AG10803 (cell line): ENCODE data around the gene KIF18B.

Experiments
- DNase-seq: peaks from one replicate; pipeline ENCODE4 v3.0.0; 2010; ENCODE audit warnings: low read depth
- H3K4me3 ChIP-seq: 2 replicates; pipeline ENCODE4 v1.5.1; 2011; ENCODE audit warnings: mild to moderate bottlenecking, low read length, control low read depth
- TF ChIP-seq, protein P1 (sequence below): conservative IDR thresholded peaks from 2 replicates; pipeline ENCODE4 v1.5.1; 2011; ENCODE audit warnings: mild to moderate bottlenecking, low read length, control low read depth, inconsistent platforms

The KIF18B gene

DNA sequence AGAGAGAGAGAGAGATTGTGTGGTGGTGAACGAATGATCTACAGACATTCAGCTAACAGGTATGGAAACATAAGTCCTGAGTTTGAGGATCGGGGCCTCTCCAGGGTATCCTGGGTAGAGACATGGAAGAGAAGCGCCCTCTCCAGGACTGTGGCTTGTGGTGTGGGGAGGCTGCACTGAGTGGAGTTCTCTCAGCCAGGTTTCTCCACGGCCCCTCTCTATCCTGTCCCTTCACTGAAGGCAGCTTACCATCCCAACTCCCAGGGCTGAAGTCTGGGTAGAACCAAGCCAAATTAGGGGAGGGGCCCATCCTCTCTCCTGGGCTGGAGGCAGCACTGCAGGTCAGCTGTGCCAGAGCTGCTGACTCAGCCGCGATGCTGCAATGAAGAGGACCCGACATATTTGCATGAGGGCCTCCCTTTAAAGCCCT lies 14.4 kb upstream of the KIF18B start:
- DNase-seq = no peak
- H3K4me3 ChIP-seq = no peak overlapping the region
- TF ChIP-seq, protein P1, sequence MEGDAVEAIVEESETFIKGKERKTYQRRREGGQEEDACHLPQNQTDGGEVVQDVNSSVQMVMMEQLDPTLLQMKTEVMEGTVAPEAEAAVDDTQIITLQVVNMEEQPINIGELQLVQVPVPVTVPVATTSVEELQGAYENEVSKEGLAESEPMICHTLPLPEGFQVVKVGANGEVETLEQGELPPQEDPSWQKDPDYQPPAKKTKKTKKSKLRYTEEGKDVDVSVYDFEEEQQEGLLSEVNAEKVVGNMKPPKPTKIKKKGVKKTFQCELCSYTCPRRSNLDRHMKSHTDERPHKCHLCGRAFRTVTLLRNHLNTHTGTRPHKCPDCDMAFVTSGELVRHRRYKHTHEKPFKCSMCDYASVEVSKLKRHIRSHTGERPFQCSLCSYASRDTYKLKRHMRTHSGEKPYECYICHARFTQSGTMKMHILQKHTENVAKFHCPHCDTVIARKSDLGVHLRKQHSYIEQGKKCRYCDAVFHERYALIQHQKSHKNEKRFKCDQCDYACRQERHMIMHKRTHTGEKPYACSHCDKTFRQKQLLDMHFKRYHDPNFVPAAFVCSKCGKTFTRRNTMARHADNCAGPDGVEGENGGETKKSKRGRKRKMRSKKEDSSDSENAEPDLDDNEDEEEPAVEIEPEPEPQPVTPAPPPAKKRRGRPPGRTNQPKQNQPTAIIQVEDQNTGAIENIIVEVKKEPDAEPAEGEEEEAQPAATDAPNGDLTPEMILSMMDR = no peak

DNA sequence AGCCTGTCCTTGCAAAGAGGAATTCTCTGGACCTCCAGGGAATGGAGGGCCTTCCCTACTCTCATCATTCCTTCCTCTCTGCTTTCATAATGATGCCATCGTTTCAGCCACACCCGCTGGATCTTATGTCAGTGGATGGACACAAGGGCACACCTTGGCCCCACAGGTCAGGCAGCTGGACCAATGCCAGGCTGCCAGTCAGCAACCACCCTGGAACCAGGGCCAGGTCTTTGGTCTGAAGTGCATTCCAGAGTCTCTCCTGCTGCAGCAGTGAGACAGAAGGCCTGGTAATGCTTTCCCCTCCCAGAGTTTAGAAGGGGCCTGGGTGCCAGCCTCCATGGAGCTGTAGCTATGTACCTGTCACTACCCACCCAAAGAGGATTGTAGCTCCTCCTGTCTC lies 13.1 kb upstream of the KIF18B start:
- TF ChIP-seq, protein P1 = no peak
- no peak for DNase-seq
- H3K4me3 ChIP-seq = no peak overlapping the region

DNA sequence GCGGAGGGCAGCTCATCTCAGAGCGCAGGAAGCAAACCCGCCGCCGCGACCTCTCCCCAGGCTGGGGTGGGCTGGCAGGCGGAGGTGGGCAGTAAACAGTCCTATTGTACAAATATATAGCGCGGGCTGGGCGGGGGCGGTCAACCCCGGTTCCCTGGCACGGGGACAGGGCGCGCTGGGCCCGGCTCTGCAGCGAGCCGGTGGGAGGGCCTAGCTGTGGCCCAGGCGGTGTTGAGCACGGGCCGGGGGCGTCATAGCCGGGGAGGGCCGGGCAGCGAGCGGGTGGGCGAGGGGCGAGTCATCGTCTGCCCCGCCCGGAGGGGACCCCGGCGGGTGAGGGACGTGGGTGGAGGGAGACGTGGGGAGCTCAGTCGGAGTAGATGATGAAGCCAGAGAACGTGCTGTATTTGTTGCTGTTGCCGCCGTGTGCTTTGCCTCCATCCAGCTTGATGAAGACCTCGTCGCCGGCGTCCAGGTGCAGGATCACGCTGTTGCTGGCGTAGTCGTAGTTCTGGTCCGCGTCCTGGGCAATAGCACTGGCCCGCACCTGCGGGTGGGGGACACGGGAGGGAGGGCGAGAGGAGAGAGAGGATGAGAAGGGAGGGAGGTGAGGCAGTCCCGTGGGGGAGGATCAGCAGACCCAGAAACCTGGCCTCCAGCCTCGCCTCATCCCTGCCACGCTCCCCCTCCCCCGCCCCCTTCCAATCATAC lies 12.4 kb upstream of the KIF18B start:
- TF ChIP-seq, protein P1 = no peak
- no peak overlapping the region for H3K4me3 ChIP-seq
- DNase-seq = no peak

DNA sequence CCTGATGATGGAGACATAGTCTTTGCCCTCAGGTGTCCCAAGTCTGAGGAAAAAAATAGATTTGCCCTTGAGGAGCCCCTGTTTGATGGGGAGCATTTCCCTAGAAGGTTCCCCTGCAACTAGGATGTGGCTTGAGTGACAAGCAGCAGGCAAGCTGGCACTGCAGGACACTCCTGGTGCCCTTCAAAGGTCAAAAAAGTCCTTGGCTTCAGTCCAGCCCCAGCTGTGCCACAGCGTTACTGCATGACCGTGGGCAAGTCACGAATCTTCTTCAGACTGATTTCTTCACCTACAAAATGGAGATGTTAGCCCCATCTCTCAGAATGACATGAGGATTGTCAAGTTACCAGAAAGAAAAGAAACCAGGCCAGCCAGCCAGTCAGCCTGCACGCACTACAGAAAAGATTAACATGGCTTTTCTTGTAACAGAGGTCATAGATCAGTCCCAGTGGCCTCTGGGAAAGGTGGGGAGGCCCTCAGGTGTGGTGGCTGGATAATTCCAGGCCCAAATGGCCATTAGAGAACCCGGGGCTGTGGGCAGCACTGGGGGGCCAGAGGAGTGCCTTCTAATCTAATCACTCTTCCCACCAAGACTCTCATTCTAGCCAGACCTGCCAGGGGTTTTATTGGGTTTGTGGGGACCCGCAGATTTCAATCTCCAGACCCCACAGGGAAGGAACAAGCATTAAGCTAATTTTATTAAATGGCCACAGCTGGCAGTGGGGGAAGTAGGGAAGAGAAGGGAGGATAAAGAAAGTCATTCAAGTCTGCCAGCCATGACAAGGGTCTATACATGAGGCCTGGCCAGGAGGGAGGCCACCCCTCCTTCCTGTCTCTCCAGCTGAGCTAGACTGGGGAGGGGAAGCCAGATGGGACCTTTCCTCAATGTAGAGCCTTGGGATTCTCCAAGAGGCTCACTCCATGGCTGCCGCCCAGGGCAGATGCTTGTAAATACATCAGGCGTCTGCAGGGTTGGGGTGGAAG lies 9.7 kb upstream of the KIF18B start:
- DNase-seq = no peak
- TF ChIP-seq, protein P1 = no peak
- no peak overlapping the region for H3K4me3 ChIP-seq

DNA sequence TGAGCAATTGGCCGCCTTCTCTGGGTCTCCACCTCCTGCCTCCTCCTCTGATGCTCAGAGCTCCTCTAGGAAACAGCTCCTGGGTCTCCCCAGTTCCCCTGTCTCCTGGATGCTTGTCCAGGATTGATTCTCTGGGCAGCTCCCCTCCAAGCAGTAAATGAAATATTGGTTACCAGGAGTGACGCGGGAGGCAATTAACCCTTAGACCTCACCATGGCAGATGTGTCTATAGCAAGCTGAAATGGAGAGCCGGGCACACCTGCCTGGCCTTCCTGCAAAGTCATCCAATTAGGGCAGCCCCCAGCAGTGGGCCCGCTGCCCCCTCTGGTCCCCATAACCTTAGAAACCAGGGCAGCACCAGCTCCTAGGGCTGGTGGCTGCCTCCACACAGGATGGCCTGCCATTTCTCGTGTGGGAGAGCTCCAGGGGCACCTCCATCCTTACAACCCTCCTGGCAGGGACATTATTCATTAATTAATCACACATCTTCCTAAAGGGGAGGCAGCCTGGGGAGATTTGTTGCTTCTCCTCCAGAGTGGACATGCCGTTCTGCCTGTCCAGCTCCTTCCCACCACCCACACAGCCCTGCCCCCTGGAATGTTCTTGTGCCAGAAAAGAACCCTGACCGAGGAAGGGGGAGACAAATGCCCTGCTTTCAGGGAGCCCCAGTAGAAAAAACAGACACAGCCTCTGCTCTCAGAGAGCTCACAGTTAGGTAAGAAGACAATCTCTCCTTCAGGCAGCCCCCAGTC lies 8.3 kb upstream of the KIF18B start:
- no peak overlapping the region for H3K4me3 ChIP-seq
- no peak for DNase-seq
- TF ChIP-seq, protein P1 = no peak

DNA sequence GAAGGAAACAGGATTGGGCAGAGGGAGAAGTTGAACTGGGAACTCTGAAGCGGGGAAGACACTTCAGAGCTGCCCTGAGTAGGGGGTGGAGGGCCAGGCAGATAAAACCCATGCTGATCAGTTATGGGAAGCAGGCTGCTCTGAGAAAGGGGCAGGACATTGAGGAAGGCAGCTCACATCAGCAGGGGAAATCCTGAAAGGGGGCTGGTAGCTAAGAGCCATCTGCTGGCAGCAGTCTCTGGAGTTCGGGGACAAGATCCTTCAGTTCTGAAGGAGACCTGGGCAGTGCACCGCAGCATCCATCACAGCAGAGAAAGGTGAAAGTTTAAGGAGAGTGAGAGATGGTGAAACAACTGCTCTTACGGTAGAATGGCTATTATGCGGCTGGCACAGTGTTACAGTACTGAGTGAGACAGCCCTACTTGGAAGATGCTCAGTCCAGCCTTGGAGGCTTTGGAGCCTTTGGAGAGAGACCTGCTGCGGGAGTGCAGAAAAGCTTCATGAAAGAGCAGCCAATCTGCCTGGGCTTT lies 5.4 kb upstream of the KIF18B start:
- no peak overlapping the region for H3K4me3 ChIP-seq
- TF ChIP-seq, protein P1 = no peak
- no peak for DNase-seq
